Mucosa of rectum (tissue), 2 donors: ENCODE measurements around the gene GSTM3.
"Not testable (repeated sequence)": the region's sequence is repeated elsewhere in the genome, so short reads cannot be mapped to it uniquely, and the experiment has no call there.

Experiments
- H3K27ac ChIP-seq, 2 donors: one replicate each; pipeline ENCODE4 v1.7.0; 2013; ENCODE audit warnings: inconsistent platforms in 2 of 2, low read depth in 2 of 2, low read length in 2 of 2
- H3K27me3 ChIP-seq, 2 donors: one replicate each; pipeline ENCODE4 v1.7.0; 2013; ENCODE audit warnings: low read length in 2 of 2; ENCODE audit not compliant: control insufficient read depth in 2 of 2, insufficient read depth in 2 of 2
- H3K36me3 ChIP-seq, 2 donors: one replicate each; pipeline ENCODE4 v1.7.0; 2013; ENCODE audit warnings: low read length in 2 of 2; ENCODE audit not compliant: control insufficient read depth in 2 of 2, insufficient read depth in 2 of 2
- H3K4me1 ChIP-seq, 2 donors: one replicate each; pipeline ENCODE4 v1.7.0; 2013; ENCODE audit warnings: low read length in 2 of 2, mild to moderate bottlenecking in 1 of 2; ENCODE audit not compliant: control insufficient read depth in 2 of 2, insufficient read depth in 2 of 2
- H3K4me3 ChIP-seq, 2 donors: one replicate each; pipeline ENCODE4 v1.7.0; 2013; ENCODE audit warnings: low read length in 2 of 2
- H3K9ac ChIP-seq, 2 donors: one replicate each; pipeline ENCODE4 v1.7.0; 2013; ENCODE audit warnings: low read length in 2 of 2, low read depth in 1 of 2, mild to moderate bottlenecking in 1 of 2
- H3K9me3 ChIP-seq, 2 donors: one replicate each; pipeline ENCODE4 v1.7.0; 2013; ENCODE audit warnings: low read length in 2 of 2; ENCODE audit not compliant: control insufficient read depth in 2 of 2
- donor health status: healthy.
- donor health status: Normal muscosa, but diverticular disease.

GSTM3 gene

GRCh38 chr1:109751531-109752260 is 10.9 kb upstream of the GSTM3 start:
- no peak overlapping the region for H3K27ac ChIP-seq
- no peak overlapping the region for H3K4me3 ChIP-seq
- H3K9ac ChIP-seq = no peak overlapping the region
- no peaks in the 10 kb centered on the region for H3K4me1 ChIP-seq
- no peaks in the 10 kb centered on the region for H3K9me3 ChIP-seq
- no peaks in the 10 kb centered on the region for H3K27me3 ChIP-seq
- peaks cover 46 to 57% of the 10 kb centered on the region in 2 donors for H3K36me3 ChIP-seq

- no peaks in the 10 kb centered on the region for H3K4me1 ChIP-seq
- H3K27me3 ChIP-seq = no peaks in the 10 kb centered on the region
- H3K9ac ChIP-seq = no peak overlapping the region
- H3K27ac ChIP-seq = no peak overlapping the region
- no peak overlapping the region for H3K4me3 ChIP-seq
- H3K9me3 ChIP-seq = no peaks in the 10 kb centered on the region
- peaks cover 44 to 53% of the 10 kb centered on the region in 2 donors for H3K36me3 ChIP-seq
Measured at GRCh38 chr1:109750920-109751319, 10.1 kb upstream of the GSTM3 start.

GRCh38 chr1:109750241-109750882 is 9.5 kb upstream of the GSTM3 start:
- Histone ChIP-seq H3K4me1 (no peaks in the 10 kb centered on the region), H3K27ac (no peak overlapping the region), H3K4me3 (no peak overlapping the region), H3K9ac (no peak overlapping the region), H3K36me3 (peaks cover 42 to 48% of the 10 kb centered on the region in 2 donors), H3K27me3 (no peaks in the 10 kb centered on the region), H3K9me3 (no peaks in the 10 kb centered on the region)

- H3K27me3 ChIP-seq = no peaks in the 10 kb centered on the region
- H3K9ac ChIP-seq = no peak overlapping the region
- peaks cover 40 to 42% of the 10 kb centered on the region in 2 donors for H3K36me3 ChIP-seq
- H3K9me3 ChIP-seq = no peaks in the 10 kb centered on the region
- H3K4me3 ChIP-seq = no peak overlapping the region
- no peaks in the 10 kb centered on the region for H3K4me1 ChIP-seq
- H3K27ac ChIP-seq = no peak overlapping the region
Measured at GRCh38 chr1:109749221-109749620, 8.4 kb upstream of the GSTM3 start.

- not testable (repeated sequence) for H3K9me3 ChIP-seq, H3K4me3 ChIP-seq, H3K27me3 ChIP-seq, H3K27ac ChIP-seq, H3K4me1 ChIP-seq, H3K9ac ChIP-seq
- H3K36me3 ChIP-seq = peaks cover 34 to 37% of the 10 kb centered on the region in 2 donors
Measured at GRCh38 chr1:109748311-109748710, 7.5 kb upstream of the GSTM3 start.

- Histone ChIP-seq H3K9ac (peak overlapping the region; percentile 53 to 63), H3K4me1 (peaks cover 8 to 10% of the 10 kb centered on the region in 2 donors), H3K27me3 (peaks cover 0 to 3% of the 10 kb centered on the region in 2 donors), H3K27ac (peak overlapping the region; percentile 32 to 52), H3K9me3 (no peaks in the 10 kb centered on the region), H3K4me3 (peak overlapping the region; percentile 72 to 76), H3K36me3 (peaks cover 0 to 5% of the 10 kb centered on the region in 2 donors)
Measured at GRCh38 chr1:109739738-109740614, 862 bp downstream of the GSTM3 start.

- Histone ChIP-seq H3K27me3 (peaks cover 0 to 3% of the 10 kb centered on the region in 2 donors), H3K4me3 (no peak overlapping the region), H3K9me3 (no peaks in the 10 kb centered on the region), H3K36me3 (peaks cover 0 to 4% of the 10 kb centered on the region in 2 donors), H3K4me1 (peaks cover 4 to 7% of the 10 kb centered on the region in 2 donors), H3K27ac (no peak overlapping the region), H3K9ac (no peak overlapping the region)
Measured at GRCh38 chr1:109733236-109733870, 7.5 kb downstream of the GSTM3 start.

- Histone ChIP-seq H3K27me3 (no peaks in the 10 kb centered on the region), H3K36me3 (no peaks in the 10 kb centered on the region), H3K9ac (no peak overlapping the region), H3K4me1 (peaks cover 4 to 7% of the 10 kb centered on the region in 2 donors), H3K9me3 (no peaks in the 10 kb centered on the region), H3K27ac (peak overlapping the region in 1 of 2 donors; percentile 27), H3K4me3 (peak overlapping the region in 1 of 2 donors; percentile 34)
Measured at GRCh38 chr1:109732390-109732881, 8.4 kb downstream of the GSTM3 start.

- no peaks in the 10 kb centered on the region for H3K36me3 ChIP-seq
- H3K9me3 ChIP-seq = no peaks in the 10 kb centered on the region
- H3K9ac ChIP-seq = no peak overlapping the region
- no peak overlapping the region for H3K4me3 ChIP-seq
- peaks cover 4 to 7% of the 10 kb centered on the region in 2 donors for H3K4me1 ChIP-seq
- H3K27ac ChIP-seq = no peak overlapping the region
- H3K27me3 ChIP-seq = no peaks in the 10 kb centered on the region
Measured at GRCh38 chr1:109730666-109731065, 10.2 kb downstream of the GSTM3 start.
